ENCODE results near the gene CEBPE. TPM values are rescaled to one million over a fixed set of nuclear protein-coding genes. Genes with fewer than 3 reads are reported as not detected.

The CEBPE gene
- total RNA-seq, 1 experiment from 2014 or later, result not detected

DNA sequence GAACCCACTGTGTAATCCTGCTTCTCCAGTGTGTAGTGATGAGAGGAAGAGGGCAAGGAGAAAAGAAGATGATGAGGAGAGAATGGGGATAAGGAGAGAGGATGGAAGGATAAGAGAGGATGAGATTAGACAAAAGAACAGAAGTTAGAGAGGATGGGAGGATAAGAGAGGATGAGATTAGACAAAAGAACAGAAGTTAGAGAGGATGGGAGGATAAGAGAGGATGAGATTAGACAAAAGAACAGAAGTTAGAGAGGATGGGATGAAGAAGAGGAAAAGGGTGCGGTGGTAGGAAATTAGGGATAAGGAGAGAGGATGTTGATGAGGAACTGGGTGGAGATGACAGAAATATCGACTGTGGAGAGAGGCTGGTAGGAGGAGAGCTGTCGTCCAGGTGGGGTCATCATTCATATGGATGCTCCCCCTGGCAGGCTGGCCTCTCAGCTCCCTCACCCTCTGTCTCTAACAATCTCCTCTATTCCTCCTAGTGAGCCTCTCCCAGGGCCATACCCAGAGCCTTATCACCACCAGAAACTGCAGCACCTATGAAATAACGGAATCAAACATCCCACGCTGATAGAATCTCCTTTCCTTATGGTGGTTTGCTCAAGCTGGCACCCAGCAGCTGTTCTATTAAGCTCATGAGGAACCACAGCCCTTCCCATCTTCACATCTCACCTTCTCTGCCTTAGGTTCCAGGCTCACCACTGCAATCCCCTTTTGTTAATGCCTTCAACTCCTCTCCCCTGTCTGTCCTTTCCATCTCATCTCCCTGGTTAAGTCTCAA is 8.3 kb downstream of the CEBPE start:
- ChIA-PET CTCF (interaction anchor here (0.9 to 5.5 kb wide), 3 partner anchors 10 to 116 kb away, joined by 3 to 56 read pairs (median 6); no protein-coding TSS in a partner anchor), POLR2A (interaction anchor here (2.5 to 4.0 kb wide), 2 partner anchors 16 to 42 kb away, joined by 10 to 21 read pairs; partner anchors contain the start of genes ACIN1 and C14orf119), RAD21 (ENCODE audit: low non-redundant PET in 1 of 2, low total read pairs in 2 of 2, uncharacterized antibody in 2 of 2, unreplicated experiment in 2 of 2) (no interaction called here)
- intact Hi-C loops (cut with micrococcal nuclease), result no loop called here
- Histone ChIP-seq H3K9me3 (ENCODE audit: control insufficient read depth in 1 of 2, insufficient read depth in 1 of 2, low read depth in 1 of 2, low read length in 2 of 2) (no peaks in the 10 kb centered on the region), H4K20me1 (ENCODE audit: insufficient read depth) (no peaks in the 10 kb centered on the region), H3K4me2 (ENCODE audit: low read length) (no peak overlapping the region), H3K4me1 (ENCODE audit: control insufficient read depth in 1 of 2, insufficient read depth in 2 of 2, low read length in 2 of 2) (peaks cover 12 to 20% of the 10 kb centered on the region in 2 experiments), H3K36me3 (ENCODE audit: control insufficient read depth in 1 of 2, insufficient read depth in 2 of 2, low read length in 2 of 2) (no peaks in the 10 kb centered on the region), H3K4me3 (replicated peaks in 1 of 2; ENCODE audit: low read depth in 1 of 2, low read length in 2 of 2) (no peak overlapping the region), H3K9me2 (ENCODE audit: insufficient read depth) (no peaks in the 10 kb centered on the region), H3K27me3 (ENCODE audit: insufficient read depth, low read length) (peaks cover 20% of the 10 kb centered on the region; the same call in 1 of the 2 replicates), H3K79me2 (ENCODE audit: insufficient read depth, low read length) (no peaks in the 10 kb centered on the region), H2AFZ (ENCODE audit: low read depth, low read length, poor library complexity, severe bottlenecking) (no peak overlapping the region), H3K9ac (ENCODE audit: low read length) (no peak overlapping the region), H3K27ac (ENCODE audit: low read depth, low read length) (no peak overlapping the region)
- DNase-seq (ENCODE audit: low read depth, low spot score) (no peak), ATAC-seq (no peak)
- no TSS peak for BruUV-seq (replicated peaks)
- TF ChIP-seq EZH2 (IDR thresholded peaks at IDR 0.05), result no peak
- TF ChIP-seq CEBPB (IDR thresholded peaks at IDR 0.05; ENCODE audit: low read depth), result no peak
- TF ChIP-seq SRF (IDR thresholded peaks at IDR 0.05; ENCODE audit: low read depth), result no peak
- TF ChIP-seq, protein P1, sequence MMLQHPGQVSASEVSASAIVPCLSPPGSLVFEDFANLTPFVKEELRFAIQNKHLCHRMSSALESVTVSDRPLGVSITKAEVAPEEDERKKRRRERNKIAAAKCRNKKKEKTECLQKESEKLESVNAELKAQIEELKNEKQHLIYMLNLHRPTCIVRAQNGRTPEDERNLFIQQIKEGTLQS (IDR thresholded peaks at IDR 0.05), result no peak
- TF ChIP-seq, protein P2, sequence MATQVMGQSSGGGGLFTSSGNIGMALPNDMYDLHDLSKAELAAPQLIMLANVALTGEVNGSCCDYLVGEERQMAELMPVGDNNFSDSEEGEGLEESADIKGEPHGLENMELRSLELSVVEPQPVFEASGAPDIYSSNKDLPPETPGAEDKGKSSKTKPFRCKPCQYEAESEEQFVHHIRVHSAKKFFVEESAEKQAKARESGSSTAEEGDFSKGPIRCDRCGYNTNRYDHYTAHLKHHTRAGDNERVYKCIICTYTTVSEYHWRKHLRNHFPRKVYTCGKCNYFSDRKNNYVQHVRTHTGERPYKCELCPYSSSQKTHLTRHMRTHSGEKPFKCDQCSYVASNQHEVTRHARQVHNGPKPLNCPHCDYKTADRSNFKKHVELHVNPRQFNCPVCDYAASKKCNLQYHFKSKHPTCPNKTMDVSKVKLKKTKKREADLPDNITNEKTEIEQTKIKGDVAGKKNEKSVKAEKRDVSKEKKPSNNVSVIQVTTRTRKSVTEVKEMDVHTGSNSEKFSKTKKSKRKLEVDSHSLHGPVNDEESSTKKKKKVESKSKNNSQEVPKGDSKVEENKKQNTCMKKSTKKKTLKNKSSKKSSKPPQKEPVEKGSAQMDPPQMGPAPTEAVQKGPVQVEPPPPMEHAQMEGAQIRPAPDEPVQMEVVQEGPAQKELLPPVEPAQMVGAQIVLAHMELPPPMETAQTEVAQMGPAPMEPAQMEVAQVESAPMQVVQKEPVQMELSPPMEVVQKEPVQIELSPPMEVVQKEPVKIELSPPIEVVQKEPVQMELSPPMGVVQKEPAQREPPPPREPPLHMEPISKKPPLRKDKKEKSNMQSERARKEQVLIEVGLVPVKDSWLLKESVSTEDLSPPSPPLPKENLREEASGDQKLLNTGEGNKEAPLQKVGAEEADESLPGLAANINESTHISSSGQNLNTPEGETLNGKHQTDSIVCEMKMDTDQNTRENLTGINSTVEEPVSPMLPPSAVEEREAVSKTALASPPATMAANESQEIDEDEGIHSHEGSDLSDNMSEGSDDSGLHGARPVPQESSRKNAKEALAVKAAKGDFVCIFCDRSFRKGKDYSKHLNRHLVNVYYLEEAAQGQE (IDR thresholded peaks at IDR 0.05; ENCODE audit: low read depth), result no peak
- TF ChIP-seq YY1 (IDR thresholded peaks at IDR 0.05; ENCODE audit: extremely low read depth, insufficient replicate concordance, low read depth, low read length), result no peak
- no peak for TF ChIP-seq ELF1 (IDR thresholded peaks at IDR 0.05; ENCODE audit: borderline replicate concordance, low read depth)
